IPS-NIHi11 (cell line): Measurements from ENCODE around the gene AP4M1.
"Not testable (repeated sequence)": the region's sequence is repeated elsewhere in the genome, so short reads cannot be mapped to it uniquely, and the experiment has no call there.

ENCODE experiments used
- DNase-seq: peaks from one replicate; pipeline ENCODE4 v3.0.0; 2012; ENCODE audit warnings: mixed read lengths, low spot score

Gene AP4M1

DNA sequence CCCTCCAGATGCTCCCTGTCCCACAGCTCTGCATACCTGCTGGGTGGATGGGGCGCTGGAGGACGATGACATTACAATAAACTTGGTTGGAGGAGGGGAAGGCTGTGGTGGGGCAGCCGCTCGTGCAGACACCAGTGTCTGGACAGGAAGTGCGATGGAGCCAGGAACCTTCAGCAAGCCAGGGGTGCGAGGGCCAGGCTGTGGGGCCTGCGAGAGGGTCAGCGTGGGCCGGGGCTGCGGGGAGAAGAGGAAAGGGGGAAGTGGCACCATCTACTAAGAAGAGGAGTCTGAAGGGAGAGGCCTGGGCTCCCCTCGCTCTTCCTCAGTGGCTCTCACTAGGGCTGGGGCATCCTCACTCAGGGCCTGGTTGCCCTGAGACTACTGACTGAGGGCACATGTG, 6.4 kb downstream of the AP4M1 start:
- no peak for DNase-seq

GRCh38 chr7:100109521-100110163, 8.2 kb downstream of the AP4M1 start:
- DNase-seq: no peak

GRCh38 chr7:100111156-100111555, 9.7 kb downstream of the AP4M1 start:
- DNase-seq: no peak

DNA sequence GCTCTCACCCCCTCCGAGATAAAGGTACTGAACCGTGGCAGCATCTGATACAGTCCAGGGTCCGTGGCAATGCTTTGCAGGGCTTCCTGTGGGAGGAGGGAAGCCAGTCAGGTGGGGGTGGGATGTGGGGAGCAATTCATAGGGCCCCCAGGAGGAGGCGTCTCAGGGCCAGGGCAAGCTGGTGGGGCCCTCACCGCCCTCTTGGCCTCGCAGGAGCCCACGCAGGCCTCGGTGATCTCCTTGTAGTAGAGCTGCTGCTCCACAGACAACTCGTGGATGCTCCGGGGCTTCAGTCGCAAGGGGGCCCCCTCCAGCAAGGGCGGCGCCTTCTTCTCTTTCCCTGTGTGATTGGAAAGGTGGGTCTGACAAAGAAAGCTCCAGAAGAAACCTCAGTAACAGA, 10.5 kb downstream of the AP4M1 start:
- DNase-seq: no peak

GRCh38 chr7:100115026-100115425, 13.6 kb downstream of the AP4M1 start:
- no peak for DNase-seq

DNA sequence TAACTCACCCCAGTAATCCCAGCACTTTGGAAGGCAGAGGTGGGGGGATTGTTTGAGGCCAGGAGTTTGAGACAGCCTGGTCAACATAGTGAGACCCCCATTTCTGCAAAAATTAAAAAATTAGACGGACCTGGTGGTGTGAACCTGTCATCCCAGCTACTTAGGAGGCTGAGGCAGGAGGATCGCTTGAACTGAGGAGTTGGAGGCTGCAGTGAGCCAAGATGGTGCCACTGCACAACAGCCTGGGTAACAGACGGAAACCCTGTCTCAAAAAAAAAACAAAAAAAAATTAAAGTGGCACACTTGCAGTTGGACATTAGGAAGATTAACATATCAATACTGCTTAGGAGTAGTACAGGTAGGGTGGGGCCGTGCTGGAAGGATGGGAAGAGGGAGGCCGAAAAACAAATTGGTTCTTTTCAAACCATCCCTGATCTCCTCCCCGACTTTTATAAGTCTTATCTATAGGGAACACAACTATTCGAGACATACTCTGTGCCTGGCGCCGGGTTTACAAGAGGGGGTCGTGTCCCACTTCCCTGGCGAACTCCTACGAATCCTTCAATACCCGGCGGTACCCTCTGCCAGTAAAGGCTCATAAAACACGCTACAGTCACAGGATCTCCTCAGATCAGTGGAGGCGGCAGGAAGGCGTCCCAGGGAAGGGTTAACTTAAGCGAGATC, 17.1 kb downstream of the AP4M1 start:
- DNase-seq: no peak

DNA sequence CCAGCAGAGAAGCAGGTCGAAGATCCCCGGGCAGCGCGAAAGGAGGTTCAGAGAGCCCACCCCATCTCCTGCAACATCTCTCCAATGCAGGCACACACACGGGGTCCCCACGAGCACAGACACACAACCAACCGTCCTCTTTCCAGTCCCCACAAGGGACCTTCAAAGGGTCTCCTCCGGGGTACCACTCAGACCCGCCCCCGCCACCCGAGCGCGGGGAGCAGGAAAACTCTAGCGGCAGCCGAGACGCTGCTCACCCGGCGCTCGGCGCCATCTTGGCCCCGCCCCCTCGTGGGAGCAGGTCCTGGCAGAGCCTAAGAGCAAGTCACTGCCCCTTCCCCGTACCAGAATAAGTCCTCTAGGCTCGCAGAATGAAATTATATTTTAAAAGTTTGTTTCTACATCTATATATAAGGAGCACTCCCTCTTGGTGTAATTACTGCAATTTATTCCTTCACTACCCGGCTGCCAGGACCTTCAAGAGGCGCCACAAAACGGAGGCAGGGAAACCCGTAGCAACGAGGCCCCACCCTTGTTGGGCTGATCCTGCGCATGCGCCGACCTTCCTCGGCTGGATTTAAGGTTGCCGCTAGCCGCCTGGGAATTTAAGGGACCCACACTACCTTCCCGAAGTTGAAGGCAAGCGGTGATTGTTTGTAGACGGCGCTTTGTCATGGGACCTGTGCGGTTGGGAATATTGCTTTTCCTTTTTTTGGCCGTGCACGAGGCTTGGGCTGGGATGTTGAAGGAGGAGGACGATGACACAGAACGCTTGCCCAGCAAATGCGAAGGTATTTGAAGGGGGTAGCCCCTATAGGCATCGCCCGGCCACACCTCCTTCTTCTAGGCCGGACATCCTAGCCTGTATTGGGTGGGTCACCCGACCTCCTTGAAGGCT, 17.9 kb downstream of the AP4M1 start, which contains the start of the genes CNPY4 and TAF6:
TSS of gene CNPY4 (plus strand) at position 563 of the 898 bp plus-strand sequence. CDS start at position 674, 111 bp downstream.
TSS of gene TAF6 (minus strand) at position 287 of the 898 bp plus-strand sequence. CDS start 5,149 bp downstream, outside the sequence.
- DNase-seq: peak; percentile 98

DNA sequence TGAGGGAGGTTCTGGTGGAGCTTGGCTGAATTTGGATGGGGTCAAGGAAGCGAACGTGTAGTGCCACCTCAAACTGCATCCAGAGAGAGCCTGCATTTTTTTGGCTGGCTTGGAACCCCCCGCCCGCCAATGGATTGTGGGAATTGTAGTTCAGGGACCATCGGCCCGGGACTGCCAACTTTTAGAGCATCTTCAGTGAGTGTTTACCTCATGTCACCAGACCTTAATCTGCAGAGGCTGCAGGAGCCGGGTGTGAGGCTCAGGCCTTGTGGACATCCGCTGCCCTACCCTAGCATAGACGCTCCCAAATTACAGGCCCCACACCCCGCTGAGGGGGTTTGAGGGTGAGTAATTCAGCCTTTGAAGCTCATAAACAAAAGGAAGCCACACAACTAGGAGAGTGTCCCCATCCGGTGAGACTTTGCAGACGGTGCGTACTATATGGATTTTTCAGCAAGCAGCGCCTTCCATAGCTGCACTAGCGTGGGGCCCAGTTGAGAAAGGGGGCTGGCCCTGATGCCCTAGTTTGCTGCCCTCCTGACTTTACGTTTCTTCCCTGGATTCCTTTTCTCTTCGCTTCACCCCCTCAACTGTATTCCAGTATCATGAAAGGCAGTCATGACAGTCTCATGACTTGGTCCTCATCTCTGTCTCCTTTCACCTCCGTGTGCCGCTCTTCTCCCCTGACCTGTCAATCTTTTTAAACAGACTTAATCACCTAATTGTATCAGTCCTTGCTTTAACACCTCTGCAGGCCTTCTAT, 18.7 kb downstream of the AP4M1 start:
- DNase-seq: peak; percentile 66

- DNase-seq: no peak
Observed at GRCh38 chr7:100120733-100121036, 19.2 kb downstream of the AP4M1 start.

- DNase-seq: no peak
Observed at GRCh38 chr7:100122067-100122466, 20.6 kb downstream of the AP4M1 start.

- DNase-seq: no peak
Observed at GRCh38 chr7:100122568-100122967, 21.1 kb downstream of the AP4M1 start.

- no peak for DNase-seq
Observed at GRCh38 chr7:100124301-100125230, 23.1 kb downstream of the AP4M1 start.

- no peak for DNase-seq
Observed at GRCh38 chr7:100126239-100126930, 24.9 kb downstream of the AP4M1 start.

- peak; percentile 87 for DNase-seq
Observed at GRCh38 chr7:100126931-100127865, 25.8 kb downstream of the AP4M1 start, which contains the start of gene MBLAC1. Gene MBLAC1 (plus strand): TSS chr7:100126967. CDS start chr7:100127396, 429 bp downstream.

DNA sequence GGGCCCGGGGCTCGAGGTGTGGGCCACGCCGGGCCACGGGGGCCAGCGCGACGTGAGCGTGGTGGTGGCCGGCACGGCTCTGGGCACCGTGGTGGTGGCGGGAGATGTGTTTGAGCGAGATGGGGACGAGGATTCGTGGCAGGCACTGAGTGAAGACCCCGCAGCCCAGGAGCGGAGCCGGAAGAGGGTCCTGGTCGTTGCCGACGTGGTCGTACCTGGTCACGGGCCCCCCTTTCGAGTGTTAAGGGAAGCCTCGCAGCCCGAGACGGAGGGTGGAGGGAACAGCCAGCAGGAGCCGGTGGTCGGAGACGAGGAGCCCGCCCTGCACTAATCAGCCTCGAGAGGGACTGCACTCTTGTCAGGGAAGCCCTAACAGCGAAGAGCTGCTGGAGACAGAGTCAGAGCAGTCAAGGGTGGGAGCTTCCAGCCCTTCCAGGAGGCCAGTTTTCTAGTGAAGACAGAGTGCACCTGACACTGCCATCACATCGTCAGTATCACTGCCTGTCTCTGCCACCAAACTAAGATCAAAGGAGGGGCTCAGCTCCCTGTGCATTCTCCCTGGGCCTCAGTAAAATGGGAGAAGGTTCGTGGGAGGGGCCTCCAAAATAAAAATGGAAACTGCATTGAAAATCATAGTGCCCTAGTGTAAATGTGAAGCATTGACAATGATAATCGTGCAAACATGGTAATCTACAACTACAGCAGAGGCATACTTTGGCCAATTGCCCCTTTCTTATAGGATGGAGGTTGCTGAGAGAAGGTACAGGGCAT, 26.6 kb downstream of the AP4M1 start:
- no peak for DNase-seq

DNA sequence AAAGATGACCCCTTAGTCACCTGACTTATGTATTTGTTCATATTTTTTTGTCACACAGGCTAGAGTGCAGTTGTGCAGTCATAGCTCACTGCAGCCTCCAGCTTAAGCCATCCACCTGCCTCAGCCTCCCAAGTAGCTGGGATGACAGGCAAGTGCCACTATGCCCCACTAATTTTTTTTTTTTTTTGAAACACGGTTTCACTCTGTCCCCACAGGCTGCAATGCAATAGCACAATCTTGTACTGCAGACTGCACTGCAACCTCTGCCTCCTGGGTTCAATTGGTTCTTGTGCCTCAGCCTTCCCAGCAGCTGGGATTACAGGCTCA, 27.2 kb downstream of the AP4M1 start:
- DNase-seq: no peak

DNA sequence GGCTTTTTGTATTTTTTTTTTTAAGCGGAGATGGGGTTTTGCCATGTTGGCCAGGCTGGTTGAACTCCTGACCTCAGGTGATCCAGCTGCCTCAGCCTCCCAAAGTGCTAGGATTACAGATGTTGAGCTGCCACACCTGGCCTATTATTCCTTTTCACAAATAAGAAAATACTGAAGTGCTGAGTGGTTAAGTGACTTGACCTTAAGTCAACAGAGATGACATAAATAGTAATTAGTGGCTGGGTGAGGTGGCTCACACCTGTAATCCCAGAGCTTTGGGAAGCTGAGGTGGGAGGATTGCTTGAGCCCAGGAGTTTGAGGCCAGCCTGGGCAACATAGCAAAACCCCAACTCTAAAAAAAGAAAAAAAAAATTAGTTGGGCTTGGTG, 28.8 kb downstream of the AP4M1 start:
- DNase-seq: not testable (repeated sequence)
